Calu3 (cell line): ENCODE data around the gene KRT6A. TPM values are rescaled to one million over a fixed set of nuclear protein-coding genes. Genes with fewer than 3 reads are reported as not detected.
"Not testable (repeated sequence)": the region's sequence is repeated elsewhere in the genome, so short reads cannot be mapped to it uniquely, and the experiment has no call there.

Experiments
- BruUV-seq: library from RNA; stranded (reverse); fragments of 400-500 nt; replicated peaks from 2 replicates; lab custom pipeline; 2021; lab: Mats Ljungman, UMichigan
- CTCF ChIA-PET: fragments of 300-600 bp; sonication (Branson Sonifier 250); formaldehyde crosslinking; loops from one replicate; lab custom pipeline; 2022; ENCODE audit warnings: antibody characterized with exemption; lab: Charles Lee
- DNase-seq: peaks from one replicate; pipeline ENCODE4 v3.0.0; 2022
- H3K27ac Mint-ChIP-seq: one replicate; pipeline ENCODE4 v1.8.0; 2022; ENCODE audit warnings: mixed read lengths; ENCODE audit not compliant: unreplicated experiment
- H3K27me3 Mint-ChIP-seq: one replicate; pipeline ENCODE4 v1.8.0; 2022; ENCODE audit warnings: mixed read lengths; ENCODE audit not compliant: unreplicated experiment
- H3K36me3 Mint-ChIP-seq: one replicate; pipeline ENCODE4 v1.8.0; 2022; ENCODE audit warnings: mild to moderate bottlenecking, moderate library complexity, mixed read lengths; ENCODE audit not compliant: insufficient read depth, unreplicated experiment
- H3K4me1 Mint-ChIP-seq: one replicate; pipeline ENCODE4 v1.8.0; 2022; ENCODE audit warnings: mild to moderate bottlenecking, low read depth, mixed read lengths; ENCODE audit not compliant: unreplicated experiment
- H3K4me3 Mint-ChIP-seq: one replicate; pipeline ENCODE4 v1.8.0; 2022; ENCODE audit warnings: mild to moderate bottlenecking, low read depth, moderate library complexity, mixed read lengths; ENCODE audit not compliant: unreplicated experiment
- H3K9me3 Mint-ChIP-seq: one replicate; pipeline ENCODE4 v1.8.0; 2022; ENCODE audit warnings: low read depth, mixed read lengths; ENCODE audit not compliant: unreplicated experiment
- CTCF ChIP-seq: fragments of 200-600 bp; IDR thresholded peaks from one replicate; pipeline ENCODE4 v1.8.0; 2022; ENCODE audit warnings: antibody characterized with exemption; ENCODE audit not compliant: unreplicated experiment
- intact Hi-C: fragments of 100-400 bp; cut with micrococcal nuclease; formaldehyde crosslinking; loops from one replicate; pipeline ENCODE4 v1.10.0; 2022; ENCODE audit not compliant: unreplicated experiment
- total RNA-seq: library from RNA; stranded (reverse); gene quantifications from 2 replicates; pipeline ENCODE4 v1.2.3, GENCODE V29; 2022

The KRT6A gene
- total RNA-seq, 1 experiment from 2014 or later, result 0.24 TPM

- Mint-ChIP-seq H3K27ac (no peak overlapping the region), H3K36me3 (no peaks in the 10 kb centered on the region), H3K27me3 (no peaks in the 10 kb centered on the region), H3K4me1 (peaks cover 21% of the 10 kb centered on the region), H3K9me3 (no peaks in the 10 kb centered on the region), H3K4me3 (no peak overlapping the region)
- intact Hi-C loops, result no loop called here
- DNase-seq, result no peak
- no peak for TF ChIP-seq CTCF
- CTCF ChIA-PET, result no interaction called here
- no TSS peak for BruUV-seq
Measured at GRCh38 chr12:52455821-52456220, 37.2 kb downstream of the KRT6A start.

DNA sequence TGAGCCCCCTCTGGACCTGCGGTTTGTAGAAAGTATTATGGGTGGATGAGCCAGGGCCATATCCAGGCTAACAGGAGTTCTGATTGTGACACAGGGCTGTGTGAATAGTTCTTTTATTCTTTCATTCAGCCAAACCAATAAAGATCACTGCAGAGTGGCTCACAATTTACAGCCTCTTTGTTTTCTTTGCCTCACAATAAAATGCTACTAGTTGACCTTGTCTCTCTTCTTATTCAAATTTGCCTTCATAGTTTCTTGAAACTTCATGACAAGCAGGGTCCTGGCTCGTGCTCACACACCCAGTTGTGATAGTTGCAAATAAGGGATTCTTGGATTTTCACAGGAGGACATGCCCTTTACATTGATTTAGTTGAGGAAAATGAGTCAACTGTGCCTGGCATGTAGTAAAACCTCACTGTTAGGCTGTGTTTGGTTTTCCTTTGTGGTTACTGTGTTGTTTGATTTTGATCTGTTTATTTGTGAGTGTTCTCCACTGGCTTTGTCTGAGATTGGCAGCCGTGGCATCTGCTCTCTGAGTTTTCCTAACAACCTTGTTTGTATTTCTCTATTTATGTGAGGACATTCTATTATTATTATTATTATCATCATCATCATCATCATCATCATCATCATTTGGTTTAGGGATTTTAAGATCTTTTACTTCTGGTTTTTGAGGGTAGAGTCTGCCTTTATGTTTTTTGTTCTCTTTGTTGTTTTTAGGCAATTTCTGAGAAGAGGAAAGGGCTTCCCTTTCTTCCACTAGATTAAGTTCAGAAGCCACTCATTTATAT is 38.5 kb downstream of the KRT6A start:
- no TSS peak for BruUV-seq
- H3K9me3 Mint-ChIP-seq, result no peaks in the 10 kb centered on the region
- CTCF ChIA-PET, result no interaction called here
- TF ChIP-seq CTCF, result no peak
- H3K4me1 Mint-ChIP-seq, result peaks cover 21% of the 10 kb centered on the region
- no peak for DNase-seq
- H3K36me3 Mint-ChIP-seq, result no peaks in the 10 kb centered on the region
- H3K4me3 Mint-ChIP-seq, result no peak overlapping the region
- intact Hi-C loops, result no loop called here
- peak overlapping the region; percentile 27 for H3K27ac Mint-ChIP-seq
- H3K27me3 Mint-ChIP-seq, result no peaks in the 10 kb centered on the region

DNA sequence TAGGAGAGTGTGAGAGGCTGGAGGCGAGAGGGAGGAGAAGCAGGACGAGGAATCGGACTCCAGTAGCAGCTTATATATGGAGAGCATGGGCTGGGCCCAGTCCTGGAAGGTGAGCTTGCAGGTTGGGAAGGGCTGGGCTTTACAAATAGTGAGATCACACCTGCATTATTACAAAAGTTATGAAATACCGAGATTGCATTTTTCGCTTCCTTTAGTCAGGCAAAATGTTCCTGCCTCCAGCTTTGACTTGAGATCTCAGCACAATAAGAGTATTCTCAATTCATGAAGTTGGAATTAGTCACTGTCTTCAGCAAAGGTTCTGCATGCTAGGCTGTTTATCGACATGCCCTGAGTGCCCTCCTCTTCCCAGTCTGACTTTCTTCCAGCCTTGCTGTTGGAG is 41.0 kb downstream of the KRT6A start, which contains the start of gene KRT6B:
Gene KRT6B (minus strand): TSS at position 46 of the 400 bp plus-strand sequence. CDS start 68 bp downstream, outside the sequence.
- Mint-ChIP-seq H3K4me3 (no peak within 1 kb of the TSS), H3K36me3 (no peaks in the 10 kb centered on the region), H3K27me3 (no peaks in the 10 kb centered on the region), H3K9me3 (peaks cover 3% of the 10 kb centered on the region), H3K27ac (no peak within 1 kb of the TSS), H3K4me1 (peaks cover 21% of the 10 kb centered on the region)
- peak; percentile 6 for DNase-seq
- intact Hi-C loops, result no loop called here
- no peak for TF ChIP-seq CTCF
- CTCF ChIA-PET, result no interaction called here
- BruUV-seq, result no TSS peak

DNA sequence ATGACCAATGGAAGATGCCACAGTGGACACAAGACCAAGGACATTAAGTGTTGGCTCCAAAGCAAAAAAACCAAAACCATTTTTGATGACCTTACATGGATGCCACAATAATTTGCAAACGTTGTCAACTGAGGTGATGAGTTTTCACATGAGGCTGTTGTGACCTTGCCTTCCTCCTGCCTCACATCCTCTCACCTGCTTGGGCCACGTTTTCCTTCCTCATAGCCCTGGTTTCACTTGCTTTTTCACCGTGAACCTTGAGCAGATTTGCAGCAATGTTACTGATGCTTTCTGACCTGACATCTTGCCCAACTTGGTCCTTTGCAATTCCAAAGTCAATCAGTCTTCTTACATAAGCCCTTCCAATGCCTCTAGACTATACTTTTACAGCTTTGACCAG is 44.8 kb downstream of the KRT6A start:
- BruUV-seq, result no TSS peak
- H3K27me3 Mint-ChIP-seq, result no peaks in the 10 kb centered on the region
- no peak for DNase-seq
- no peak for TF ChIP-seq CTCF
- no peaks in the 10 kb centered on the region for H3K36me3 Mint-ChIP-seq
- peaks cover 2% of the 10 kb centered on the region for H3K4me1 Mint-ChIP-seq
- H3K4me3 Mint-ChIP-seq, result no peak overlapping the region
- H3K27ac Mint-ChIP-seq, result no peak overlapping the region
- H3K9me3 Mint-ChIP-seq, result peaks cover 3% of the 10 kb centered on the region
- CTCF ChIA-PET, result no interaction called here
- intact Hi-C loops, result no loop called here

GRCh38 chr12:52447196-52447595 is 45.9 kb downstream of the KRT6A start:
- H3K9me3 Mint-ChIP-seq, CTCF ChIA-PET, H3K27me3 Mint-ChIP-seq, H3K27ac Mint-ChIP-seq, H3K4me3 Mint-ChIP-seq, H3K36me3 Mint-ChIP-seq, DNase-seq, intact Hi-C loops, BruUV-seq: not testable (repeated sequence)
- peaks cover 13% of the 10 kb centered on the region for H3K4me1 Mint-ChIP-seq
